ENCODE measurements around the gene AGPAT3. TPM values are rescaled to one million over a fixed set of nuclear protein-coding genes. Genes with fewer than 3 reads are reported as not detected.

AGPAT3 gene
- total and polyA plus RNA-seq, 3 donors from 2014 or later, result 64.5 to 77.5 (median 69.8) TPM

DNA sequence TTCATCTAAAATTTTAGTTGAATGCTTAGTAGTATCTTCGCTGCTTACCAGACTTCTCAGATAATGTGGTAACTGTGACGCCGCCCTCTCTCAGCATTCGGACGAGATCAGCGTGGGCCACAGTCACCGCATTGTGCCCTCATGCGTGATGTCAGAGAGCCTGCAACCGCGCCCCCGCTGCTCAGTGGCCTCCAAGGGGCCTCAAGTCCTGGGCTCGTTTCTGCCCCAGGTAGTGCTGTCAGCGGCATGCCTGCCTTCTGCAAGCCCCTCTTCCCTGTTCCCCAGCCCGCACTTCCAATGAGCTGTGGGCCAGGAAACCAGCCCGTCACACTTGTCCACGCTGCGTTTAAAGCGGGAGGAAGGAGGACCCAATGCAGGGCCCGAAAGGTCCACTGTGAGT, 85.5 kb downstream of the AGPAT3 start:
- no peak for DNase-seq
- WGBS, 2 donors, result 95 to 96% methylated on average over 14 to 19 of the region's 19 CpGs
- H3K27ac ChIP-seq, result no peak overlapping the region
- no peak overlapping the region for H3K4me3 ChIP-seq
- H3K27me3 ChIP-seq, result no peaks in the 10 kb centered on the region
- H3K4me1 ChIP-seq, result no peaks in the 10 kb centered on the region
- H3K36me3 ChIP-seq (ENCODE audit: low read depth, missing control alignments), result no peaks in the 10 kb centered on the region
- H3K9me3 ChIP-seq, result no peaks in the 10 kb centered on the region
- intact Hi-C loops (cut with DNase I; ENCODE audit: low total_unique reads), result no loop called here
- TF ChIP-seq, protein P1, sequence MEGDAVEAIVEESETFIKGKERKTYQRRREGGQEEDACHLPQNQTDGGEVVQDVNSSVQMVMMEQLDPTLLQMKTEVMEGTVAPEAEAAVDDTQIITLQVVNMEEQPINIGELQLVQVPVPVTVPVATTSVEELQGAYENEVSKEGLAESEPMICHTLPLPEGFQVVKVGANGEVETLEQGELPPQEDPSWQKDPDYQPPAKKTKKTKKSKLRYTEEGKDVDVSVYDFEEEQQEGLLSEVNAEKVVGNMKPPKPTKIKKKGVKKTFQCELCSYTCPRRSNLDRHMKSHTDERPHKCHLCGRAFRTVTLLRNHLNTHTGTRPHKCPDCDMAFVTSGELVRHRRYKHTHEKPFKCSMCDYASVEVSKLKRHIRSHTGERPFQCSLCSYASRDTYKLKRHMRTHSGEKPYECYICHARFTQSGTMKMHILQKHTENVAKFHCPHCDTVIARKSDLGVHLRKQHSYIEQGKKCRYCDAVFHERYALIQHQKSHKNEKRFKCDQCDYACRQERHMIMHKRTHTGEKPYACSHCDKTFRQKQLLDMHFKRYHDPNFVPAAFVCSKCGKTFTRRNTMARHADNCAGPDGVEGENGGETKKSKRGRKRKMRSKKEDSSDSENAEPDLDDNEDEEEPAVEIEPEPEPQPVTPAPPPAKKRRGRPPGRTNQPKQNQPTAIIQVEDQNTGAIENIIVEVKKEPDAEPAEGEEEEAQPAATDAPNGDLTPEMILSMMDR (IDR thresholded peaks at IDR 0.05), result no peak
- no peak for TF ChIP-seq POLR2A (IDR thresholded peaks at IDR 0.05)

GRCh38 chr21:43950936-43951335, 85.9 kb downstream of the AGPAT3 start:
- no peak for TF ChIP-seq POLR2A (IDR thresholded peaks at IDR 0.05)
- TF ChIP-seq, protein P1 (IDR thresholded peaks at IDR 0.05), result no peak
- DNase-seq, result no peak
- Histone ChIP-seq H3K36me3 (ENCODE audit: low read depth, missing control alignments) (no peaks in the 10 kb centered on the region), H3K27me3 (no peaks in the 10 kb centered on the region), H3K9me3 (no peaks in the 10 kb centered on the region), H3K27ac (no peak overlapping the region), H3K4me1 (peaks cover under 1% of the 10 kb centered on the region), H3K4me3 (no peak overlapping the region)
- WGBS, 2 donors, result 82 to 91% methylated on average over 8 to 13 of the region's 13 CpGs
- intact Hi-C loops (cut with DNase I; ENCODE audit: low total_unique reads), result no loop called here

DNA sequence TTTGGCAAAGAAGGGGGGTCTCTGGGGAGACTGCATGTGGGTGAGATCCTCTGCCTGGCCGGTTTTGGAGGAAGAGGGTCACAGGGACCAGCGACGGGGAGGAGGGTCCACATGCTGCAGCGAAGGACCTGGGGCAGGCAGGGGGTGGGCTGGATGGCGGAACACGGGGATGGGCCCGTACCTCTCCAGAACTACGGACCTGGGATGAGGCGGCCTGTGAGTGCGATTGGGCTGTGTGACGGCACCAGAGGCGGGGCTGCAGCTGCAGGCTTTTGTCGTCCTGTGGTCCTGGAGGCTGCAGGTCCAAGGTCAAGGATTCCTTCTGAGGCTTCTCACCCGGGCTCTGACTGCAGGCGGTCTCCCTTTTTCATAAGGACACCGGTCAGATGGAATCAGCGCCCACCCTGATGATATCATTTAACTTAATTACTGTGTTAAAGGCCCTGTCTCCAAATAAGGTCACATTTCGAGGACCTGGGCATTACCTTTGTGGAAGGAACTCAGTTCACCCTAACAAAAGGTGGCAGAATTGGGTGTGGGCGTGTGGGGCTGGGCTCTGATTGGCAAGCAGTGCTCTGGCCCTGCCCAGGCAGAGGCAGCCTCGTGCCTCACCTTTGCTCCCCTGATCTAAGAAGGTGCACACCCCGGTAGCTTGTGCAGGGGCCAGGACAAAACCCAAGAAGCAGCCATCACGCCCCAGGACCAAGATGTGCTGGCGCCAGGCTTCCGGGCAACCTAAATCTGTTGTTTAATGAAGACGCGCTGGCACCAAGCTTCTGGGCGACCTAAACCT, 87.1 kb downstream of the AGPAT3 start:
- intact Hi-C loops (cut with DNase I; ENCODE audit: low total_unique reads), result no loop called here

DNA sequence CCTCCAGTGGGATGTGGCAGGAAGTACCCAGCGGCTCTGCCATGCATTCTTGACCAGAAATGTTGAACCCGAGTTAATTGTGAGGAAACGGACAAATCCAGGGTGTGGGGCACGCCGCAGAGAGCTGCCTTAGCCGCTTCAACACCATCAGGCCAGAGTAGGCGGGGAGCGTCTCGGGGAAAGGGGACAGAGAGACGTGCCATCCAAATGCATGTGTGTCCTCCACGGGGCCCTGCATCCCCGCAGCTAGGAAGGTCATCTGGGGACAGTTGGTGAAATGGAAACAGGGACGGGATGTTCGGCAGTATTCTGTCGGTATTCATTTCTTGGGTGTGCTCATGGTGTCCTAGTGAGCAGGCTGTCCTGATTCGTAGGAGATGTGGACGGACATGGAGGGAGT, 88.0 kb downstream of the AGPAT3 start:
- 81 to 83% methylated on average over 17 of the region's 17 CpGs for WGBS, 2 donors
- Histone ChIP-seq H3K4me3 (no peak overlapping the region), H3K27ac (no peak overlapping the region), H3K36me3 (ENCODE audit: low read depth, missing control alignments) (no peaks in the 10 kb centered on the region), H3K9me3 (no peaks in the 10 kb centered on the region), H3K4me1 (peaks cover 16% of the 10 kb centered on the region), H3K27me3 (no peaks in the 10 kb centered on the region)
- DNase-seq, result no peak
- intact Hi-C loops (cut with DNase I; ENCODE audit: low total_unique reads), result no loop called here
- TF ChIP-seq POLR2A (IDR thresholded peaks at IDR 0.05), result no peak
- TF ChIP-seq, protein P1 (IDR thresholded peaks at IDR 0.05), result no peak

More for the DNA sequence above, 87.1 kb downstream of the AGPAT3 start:
- H3K4me1 ChIP-seq, result peaks cover 12% of the 10 kb centered on the region
- no peaks in the 10 kb centered on the region for H3K36me3 ChIP-seq (ENCODE audit: low read depth, missing control alignments)
- WGBS, 2 donors, result 80 to 86% methylated on average over 27 of the region's 27 CpGs
- DNase-seq, result no peak
- H3K4me3 ChIP-seq, result no peak overlapping the region
- no peaks in the 10 kb centered on the region for H3K9me3 ChIP-seq
- H3K27ac ChIP-seq, result no peak overlapping the region
- H3K27me3 ChIP-seq, result no peaks in the 10 kb centered on the region
- TF ChIP-seq POLR2A (IDR thresholded peaks at IDR 0.05), result no peak
- TF ChIP-seq, protein P1 (IDR thresholded peaks at IDR 0.05), result no peak

GRCh38 chr21:43954042-43954441, 89.0 kb downstream of the AGPAT3 start:
- H3K36me3 ChIP-seq (ENCODE audit: low read depth, missing control alignments), result no peaks in the 10 kb centered on the region
- H3K27ac ChIP-seq, result no peak overlapping the region
- no peak overlapping the region for H3K4me3 ChIP-seq
- no peak for TF ChIP-seq POLR2A (IDR thresholded peaks at IDR 0.05)
- TF ChIP-seq, protein P1 (IDR thresholded peaks at IDR 0.05), result no peak
- H3K4me1 ChIP-seq, result peaks cover 16% of the 10 kb centered on the region
- DNase-seq, result no peak
- H3K27me3 ChIP-seq, result no peaks in the 10 kb centered on the region
- H3K9me3 ChIP-seq, result no peaks in the 10 kb centered on the region
- intact Hi-C loops (cut with DNase I; ENCODE audit: low total_unique reads), result no loop called here
- WGBS, 2 donors, result 90 to 91% methylated on average over 11 of the region's 11 CpGs

All from testis (tissue), 3 donors.